Vagina (tissue), 2 donors: Measurements from ENCODE around the gene CCDC121.

ENCODE experiments used
- POLR2A ChIP-seq, 2 donors: fragments of 450-650 bp; IDR thresholded peaks; one replicate each; pipeline ENCODE4 v1.6.1; 2017; ENCODE audit warnings: antibody characterized with exemption in 2 of 2, mild to moderate bottlenecking in 2 of 2, moderate library complexity in 2 of 2
- POLR2AphosphoS5 ChIP-seq, 2 donors: sonication (generic); formaldehyde crosslinking; IDR thresholded peaks; one replicate each; pipeline ENCODE4 v1.9.0; 2017; ENCODE audit warnings: antibody characterized with exemption in 2 of 2, mild to moderate bottlenecking in 2 of 2, low read depth in 1 of 2; ENCODE audit not compliant: insufficient read depth in 1 of 2
- TF ChIP-seq, protein P1 (sequence below), 3 experiments: fragments of 450-650 bp in 2 of 3; fragments of 200-600 bp in 1 of 3; sonication (generic) in 1 of 3; IDR thresholded peaks; one replicate each; pipeline ENCODE4 v1.5.1; 2017 to 2019; ENCODE audit warnings: antibody characterized with exemption in 3 of 3, mild to moderate bottlenecking in 2 of 3, moderate library complexity in 2 of 3

DNA sequence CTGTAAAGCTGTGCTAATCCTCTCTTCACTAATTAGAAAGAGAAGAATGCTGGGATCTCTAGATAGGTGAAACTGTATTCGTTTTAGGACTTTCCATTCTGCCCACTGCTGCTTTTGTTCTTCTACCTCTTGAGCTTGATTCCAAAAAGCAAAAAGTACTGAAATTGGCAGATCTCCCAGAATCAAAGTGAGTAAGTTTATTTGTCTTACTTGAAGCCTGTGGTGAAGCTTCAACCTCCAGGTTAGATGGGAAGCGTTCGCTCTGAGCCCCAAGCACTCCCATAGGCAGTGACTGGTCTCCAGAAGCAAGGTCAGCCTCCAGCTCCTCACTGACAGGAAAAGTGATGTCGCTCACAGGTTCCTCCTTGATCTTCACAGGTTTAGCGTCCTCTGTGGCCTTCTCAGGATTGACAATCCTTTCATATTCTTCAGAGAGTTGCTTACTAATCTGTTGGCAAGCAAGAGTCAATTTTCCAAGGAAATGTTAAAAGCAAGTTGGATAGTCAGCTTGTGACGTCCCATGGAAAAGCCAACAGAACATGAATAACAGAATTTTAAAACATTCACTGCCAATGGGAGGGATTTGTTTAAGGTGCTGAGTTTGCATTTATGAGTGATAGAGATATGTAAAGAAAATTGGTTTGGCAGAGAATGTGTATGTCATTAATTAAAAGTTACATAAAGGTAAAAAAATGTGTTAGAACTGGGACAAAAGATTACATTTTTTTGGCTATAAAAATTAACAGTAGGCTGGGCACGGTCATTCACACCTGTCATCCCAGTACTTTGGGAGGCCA lies 26.5 kb upstream of the CCDC121 start:
- TF ChIP-seq, protein P1, sequence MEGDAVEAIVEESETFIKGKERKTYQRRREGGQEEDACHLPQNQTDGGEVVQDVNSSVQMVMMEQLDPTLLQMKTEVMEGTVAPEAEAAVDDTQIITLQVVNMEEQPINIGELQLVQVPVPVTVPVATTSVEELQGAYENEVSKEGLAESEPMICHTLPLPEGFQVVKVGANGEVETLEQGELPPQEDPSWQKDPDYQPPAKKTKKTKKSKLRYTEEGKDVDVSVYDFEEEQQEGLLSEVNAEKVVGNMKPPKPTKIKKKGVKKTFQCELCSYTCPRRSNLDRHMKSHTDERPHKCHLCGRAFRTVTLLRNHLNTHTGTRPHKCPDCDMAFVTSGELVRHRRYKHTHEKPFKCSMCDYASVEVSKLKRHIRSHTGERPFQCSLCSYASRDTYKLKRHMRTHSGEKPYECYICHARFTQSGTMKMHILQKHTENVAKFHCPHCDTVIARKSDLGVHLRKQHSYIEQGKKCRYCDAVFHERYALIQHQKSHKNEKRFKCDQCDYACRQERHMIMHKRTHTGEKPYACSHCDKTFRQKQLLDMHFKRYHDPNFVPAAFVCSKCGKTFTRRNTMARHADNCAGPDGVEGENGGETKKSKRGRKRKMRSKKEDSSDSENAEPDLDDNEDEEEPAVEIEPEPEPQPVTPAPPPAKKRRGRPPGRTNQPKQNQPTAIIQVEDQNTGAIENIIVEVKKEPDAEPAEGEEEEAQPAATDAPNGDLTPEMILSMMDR (IDR thresholded peaks at IDR 0.05) = no peak
- no peak for TF ChIP-seq POLR2A (IDR thresholded peaks at IDR 0.05)
- TF ChIP-seq POLR2AphosphoS5 (IDR thresholded peaks at IDR 0.05; ENCODE audit: insufficient read depth in 1 of 2, low read depth in 1 of 2) = no peak
